GM18870 (cell line): ENCODE data around the gene HIVEP3.

ENCODE experiments used
- ATAC-seq: cut with Tn5 transposase; IDR thresholded peaks from one replicate; pipeline ENCODE4 v1.9.1; 2021; ENCODE audit warnings: moderate library complexity; ENCODE audit not compliant: unreplicated experiment

Gene HIVEP3

DNA sequence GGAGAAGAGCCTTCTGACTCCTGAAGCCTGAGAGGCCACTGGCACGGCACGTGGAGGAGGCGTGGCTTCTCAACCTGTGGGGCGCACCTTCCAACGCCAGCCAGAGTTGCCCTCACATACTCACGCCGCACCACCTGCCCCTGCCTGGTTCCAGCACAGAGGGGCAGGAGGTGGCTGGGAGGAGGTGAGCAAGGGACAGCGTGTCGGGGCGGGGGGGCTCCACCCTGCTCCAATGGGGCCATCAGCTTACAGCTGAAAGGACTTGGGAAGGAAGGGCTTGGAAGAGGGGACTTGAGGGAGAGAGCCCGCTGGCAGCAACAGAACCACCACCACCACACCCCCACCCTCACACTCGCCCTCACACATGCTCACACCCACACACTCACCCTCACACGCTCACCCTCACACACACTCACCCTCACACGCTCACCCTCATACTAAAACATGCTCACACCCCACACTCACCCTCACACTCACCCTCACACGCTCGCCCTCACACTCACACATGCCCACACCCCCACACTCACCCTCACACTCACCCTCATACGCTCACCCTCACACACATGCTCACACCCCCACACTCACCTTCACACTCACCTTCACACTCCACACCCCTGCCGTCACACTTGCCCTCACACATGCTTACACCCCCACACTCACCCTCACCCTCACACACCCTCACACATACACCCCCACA, 392.7 kb downstream of the HIVEP3 start:
- ATAC-seq, result no peak

DNA sequence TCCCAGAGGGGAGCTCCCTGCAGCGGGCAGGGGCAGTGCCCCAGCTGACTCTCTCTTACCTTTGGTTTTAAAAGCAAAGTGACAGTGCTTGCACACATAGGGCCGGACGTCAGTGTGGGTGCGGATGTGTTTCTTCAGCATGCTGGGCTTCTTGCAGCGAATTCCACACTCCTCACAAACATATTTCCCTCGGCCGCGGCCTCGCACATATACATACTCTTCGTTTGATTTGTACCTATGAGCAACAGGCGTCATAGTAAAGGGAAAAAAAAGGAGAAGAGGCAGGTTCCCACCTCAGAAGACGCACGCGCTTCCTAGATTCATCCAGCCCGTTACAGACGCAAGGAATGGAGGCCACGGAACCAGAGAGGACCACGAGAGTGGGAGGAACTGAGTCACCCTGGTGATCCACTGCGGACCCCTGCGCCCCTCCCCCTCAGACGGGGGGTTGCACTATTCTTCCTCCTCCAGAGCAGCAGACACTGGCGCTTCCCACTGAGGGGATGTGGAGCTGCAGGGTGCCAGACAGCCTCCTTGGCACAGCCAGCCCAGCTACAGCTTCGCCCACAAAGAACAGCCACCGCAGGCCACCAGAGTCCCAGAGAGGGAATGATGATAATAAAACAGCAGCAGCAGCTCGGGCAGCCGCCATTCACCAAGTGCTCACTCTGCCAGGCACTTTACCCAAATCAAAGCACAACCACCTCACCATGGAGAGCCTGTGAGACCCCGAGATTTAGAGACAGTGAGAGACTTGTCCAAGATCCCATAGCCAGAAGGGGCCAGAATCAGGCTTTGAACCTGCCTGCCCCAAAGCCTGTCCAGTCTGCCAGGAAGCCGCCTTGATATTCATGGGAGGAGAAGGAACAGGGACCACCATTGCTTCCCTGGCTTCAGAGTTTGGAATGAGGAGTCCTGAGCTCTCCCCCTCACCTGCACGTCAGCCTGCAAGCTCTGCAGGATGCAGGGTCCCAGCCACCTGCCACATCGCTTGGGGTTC, 393.7 kb downstream of the HIVEP3 start:
- ATAC-seq, result no peak

DNA sequence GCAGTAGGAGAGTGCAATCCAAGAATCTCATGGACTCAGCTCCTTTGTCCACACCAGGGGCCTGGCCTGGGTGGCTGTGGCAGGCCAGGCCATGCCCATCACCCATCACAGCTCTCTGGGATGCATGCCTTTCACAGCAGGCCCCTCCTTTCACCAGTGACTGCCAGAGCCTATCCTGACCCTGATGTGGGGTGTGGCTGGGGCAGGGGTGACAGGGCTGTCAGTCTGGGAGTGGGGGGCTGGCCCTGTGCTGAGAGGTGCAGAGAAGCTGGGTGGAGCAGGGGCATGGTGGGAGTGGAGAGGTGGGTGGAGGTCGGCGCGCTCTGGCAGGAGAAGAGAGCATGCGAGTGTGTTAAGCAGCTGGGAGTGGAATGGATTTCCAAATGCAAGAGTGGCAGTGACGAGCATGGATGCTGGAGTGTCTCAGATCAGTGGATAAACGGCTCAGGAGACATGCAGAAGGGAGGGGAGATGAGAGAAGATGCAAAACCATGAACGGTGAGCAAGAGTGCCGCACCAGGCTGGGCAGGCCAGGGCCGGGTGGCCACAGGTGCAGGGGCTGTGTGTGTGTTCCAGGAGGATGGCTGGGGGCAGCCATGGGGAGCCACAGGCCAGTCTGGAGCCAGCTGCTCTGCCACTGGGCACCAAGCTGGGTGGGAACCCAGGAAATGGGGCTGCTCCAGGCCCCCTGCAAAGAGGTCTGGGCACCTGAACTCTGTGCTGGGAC, 394.6 kb downstream of the HIVEP3 start:
- no peak for ATAC-seq

DNA sequence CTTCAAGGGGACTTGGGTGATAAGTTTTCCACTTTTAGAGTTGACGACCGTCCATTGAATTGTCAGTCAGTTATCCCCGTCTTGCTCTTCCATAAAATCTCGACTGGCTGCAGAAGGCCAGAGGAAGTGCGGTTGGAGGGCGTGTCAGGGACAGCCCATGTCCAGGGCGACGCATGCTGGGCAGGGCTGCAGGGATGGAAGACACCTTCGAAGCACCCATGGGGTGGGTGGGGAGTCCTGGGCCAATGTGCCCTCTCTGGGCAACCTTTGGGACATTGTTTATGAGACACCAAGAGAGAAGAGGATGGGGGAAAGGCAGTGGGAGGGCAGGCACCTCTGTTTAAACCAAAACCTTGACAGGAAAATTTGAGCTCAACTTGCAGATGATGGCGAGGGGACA, 395.7 kb downstream of the HIVEP3 start:
- ATAC-seq, result no peak

DNA sequence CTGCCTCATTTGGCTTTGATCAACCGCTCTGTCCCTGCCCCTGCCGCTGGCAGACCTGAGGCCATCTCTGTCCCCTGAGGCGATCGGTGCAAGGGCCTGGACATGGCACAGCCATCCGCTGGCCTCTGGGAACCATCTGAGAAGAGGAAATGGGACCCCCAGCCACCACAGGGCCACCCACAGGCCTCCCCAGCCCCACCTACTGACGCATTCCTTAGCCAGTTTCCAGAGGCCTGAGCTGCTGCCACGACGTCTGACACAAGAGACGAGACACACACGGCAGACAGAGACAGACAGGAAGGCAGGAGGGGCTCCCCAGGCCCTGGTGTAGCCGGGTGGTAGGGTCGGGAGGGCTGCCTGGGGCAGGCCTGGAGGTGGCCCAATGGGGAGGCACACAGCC, 397.0 kb downstream of the HIVEP3 start:
- no peak for ATAC-seq

DNA sequence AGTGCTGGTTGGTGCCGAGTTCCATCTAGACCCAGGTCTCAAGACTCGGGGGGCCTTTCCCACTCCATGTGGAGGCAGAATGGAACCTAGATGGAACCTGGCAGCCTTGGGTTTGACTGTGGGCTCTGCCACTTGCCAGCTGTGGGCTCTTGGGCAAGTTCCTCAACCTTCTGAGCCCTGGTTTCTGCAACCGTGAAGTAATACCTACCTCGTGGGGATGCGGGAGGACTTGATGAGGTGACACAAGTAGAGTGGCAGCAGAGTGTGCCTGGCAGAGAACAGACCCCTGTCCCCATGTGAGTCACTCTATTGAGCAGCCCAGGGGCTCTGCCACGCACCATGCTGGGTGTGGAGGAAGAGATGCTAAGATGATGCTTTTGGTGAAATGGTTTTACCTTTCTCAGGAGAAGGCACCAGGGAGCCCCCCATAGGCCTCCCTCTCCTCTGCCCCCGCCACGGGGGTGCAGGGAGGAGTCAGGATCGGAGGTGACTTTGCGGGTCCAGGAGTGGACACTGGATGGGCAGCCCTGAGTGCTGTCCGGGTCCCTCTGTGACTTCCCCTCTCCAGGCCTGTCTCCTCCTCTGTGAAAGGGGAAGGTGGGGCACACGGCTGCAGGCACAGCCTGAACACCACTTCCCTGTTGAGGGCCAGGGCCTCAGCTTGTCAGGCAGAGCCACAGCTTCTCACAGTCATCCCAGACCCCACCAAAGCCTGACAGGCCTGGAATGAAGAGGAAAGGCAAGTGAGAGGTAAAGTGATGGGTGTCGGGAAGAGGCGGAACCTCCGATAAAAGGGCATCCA, 397.6 kb downstream of the HIVEP3 start:
- no peak for ATAC-seq

DNA sequence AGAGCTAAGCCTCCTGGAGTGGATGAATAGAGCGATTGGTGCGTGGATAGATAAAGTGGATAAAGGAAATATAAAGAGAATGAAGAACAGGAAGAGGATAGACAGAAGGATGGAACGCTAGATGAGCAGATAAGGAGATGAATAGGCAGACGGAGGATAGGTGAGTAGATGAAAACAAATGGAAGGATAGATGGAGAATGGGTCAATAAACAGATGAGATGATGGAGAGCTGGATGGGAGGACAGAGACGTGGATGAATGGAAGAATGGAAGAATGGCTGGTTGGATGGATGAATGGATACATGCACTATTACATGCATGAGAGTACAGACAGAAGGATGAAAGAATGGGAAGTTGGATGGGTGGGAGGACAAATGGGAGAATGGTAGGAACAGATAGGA, 399.1 kb downstream of the HIVEP3 start:
- no peak for ATAC-seq

DNA sequence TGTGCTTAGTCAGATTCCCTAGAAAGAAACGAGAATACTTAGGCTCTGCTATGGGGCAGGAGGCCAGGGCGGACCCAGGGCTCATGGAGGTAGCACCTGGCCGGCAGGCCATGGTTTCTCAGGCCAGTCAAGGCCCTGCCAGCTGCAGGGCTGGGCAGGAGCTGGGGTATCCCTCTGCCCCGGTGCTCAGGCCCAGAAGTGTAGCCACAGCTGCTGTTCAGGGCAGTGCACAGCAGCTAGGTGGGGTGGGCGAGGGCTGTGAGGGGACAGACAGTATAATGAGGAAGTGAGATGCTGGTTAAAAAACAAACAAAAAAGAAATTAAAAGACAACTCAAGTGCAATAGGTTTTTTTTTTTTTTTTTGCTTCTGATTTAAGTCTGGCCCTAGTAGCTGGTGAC, 400.3 kb downstream of the HIVEP3 start:
- ATAC-seq, result no peak

DNA sequence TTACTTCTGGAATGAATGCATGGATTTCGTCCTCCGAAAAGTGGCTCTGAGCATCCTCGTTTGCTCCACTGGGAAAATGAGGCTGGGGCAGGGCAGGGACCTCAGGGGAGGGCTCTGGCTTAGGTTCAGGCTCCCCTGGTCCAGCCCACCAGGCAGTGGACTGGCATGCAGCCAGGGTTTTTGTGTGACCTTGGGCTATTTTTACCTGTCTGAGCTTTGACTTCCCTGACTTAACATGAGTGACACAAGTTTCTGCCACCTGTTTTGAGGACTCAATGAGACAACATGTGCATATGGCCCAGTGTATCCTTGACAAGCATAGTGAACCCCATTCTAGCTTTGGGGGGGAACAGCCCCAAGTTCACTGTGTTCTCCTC, 401.7 kb downstream of the HIVEP3 start:
- ATAC-seq, result no peak

DNA sequence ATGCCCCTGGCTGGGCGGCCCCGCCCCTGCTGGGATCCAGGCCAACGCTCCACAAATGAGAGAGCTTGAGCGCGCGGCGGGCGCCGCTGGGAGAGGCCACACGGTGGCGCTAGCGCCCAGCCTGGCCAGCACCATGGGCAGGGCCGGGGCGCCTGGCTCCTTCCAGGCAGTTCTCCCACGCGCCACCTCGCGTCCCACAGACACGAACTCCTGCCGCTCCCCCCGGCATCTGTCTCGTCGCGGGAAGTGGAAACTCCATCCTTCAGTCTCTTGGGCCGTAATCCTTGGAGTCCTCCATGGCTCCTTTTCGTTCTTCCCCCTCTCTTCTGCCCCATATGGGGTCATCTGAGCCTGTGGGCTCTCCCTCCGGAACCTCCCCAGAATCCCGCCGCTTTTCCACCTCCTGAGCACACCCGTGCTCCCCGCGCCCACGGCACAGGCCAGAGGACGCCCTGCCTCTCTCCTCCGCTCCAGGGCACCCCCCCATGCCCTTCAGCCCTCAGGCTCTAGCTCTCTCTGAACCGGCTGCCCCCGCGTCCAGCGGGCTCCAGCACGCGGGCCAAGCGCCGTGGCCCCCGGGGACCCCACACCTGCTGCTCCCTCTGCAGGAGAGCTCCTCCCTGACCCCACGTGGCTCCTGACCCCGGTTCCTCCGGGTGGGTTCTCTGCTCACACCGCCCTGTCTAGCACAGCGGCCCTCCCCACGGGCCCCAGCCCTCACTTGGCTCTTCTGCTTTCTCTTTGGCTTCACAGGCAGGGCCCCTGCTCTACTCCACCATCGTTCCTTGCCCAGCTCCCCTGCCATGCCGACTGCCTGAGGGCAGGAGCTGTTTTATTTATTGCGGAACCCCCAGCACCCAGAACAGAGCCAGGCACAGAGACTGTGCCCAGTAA, 402.3 kb downstream of the HIVEP3 start:
- no peak for ATAC-seq

DNA sequence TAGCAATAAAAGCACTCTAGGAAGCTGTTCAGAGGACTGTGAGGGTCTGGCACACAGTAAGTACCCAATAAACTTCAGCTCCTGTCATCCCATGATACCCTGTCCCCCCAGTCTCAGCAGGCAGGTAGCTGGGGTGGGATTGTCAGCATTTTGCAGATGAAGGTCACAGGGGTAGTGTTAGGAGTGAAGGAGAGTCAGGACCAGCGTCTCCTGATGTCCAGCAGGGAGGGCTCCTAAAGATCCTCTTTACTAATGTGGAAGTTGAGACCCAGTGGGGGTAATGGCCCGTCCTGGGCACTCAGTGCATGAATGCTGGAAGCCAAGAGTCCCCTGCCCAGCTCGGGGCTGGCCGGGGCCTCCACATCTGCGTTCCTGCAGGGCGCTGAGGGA, 402.9 kb downstream of the HIVEP3 start:
- no peak for ATAC-seq

DNA sequence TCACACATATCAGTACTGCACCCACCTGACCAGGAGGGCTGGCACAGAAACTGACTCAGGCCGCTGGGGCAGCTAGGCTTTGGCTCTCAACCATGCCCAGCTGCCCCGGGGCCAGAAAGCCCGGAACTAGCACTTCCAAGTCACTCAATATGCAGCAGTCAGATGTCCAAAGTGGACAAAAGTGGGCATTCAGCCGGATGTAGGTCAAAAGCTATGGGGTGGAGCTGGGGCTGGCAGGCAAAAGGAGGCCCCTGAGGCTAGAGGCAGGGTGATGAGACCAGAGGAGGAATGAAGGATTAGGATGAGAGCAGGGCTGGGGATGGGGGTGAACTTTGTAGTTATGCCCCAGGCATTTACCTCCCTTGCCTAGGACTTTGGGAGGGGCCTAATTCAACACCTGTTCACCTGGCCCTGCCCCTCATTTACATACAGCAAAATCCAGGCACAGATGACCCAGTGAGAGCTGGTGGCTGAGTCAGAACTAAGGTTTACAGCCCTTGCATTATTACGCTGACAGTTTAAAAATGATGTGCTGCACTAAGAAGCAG, 403.5 kb downstream of the HIVEP3 start:
- no peak for ATAC-seq

DNA sequence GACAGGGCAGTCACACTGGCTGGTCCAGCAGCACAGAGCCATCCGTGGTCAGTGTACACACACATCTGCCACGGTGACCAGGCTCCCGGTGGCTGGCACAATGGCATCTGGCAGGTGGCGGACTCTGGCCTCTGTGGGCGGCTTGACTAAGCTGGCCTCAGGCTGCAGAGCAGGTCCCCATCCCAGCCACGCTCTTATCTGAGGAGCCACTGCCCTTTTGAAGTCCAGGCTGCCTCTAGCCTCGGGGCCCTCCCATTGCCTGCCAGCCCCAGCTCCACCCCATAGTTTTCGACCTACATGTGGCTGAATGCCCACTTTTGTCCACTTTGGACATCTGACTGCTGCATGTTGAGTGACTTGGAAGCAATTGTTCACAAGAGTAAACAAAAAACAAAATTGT, 404.3 kb downstream of the HIVEP3 start:
- ATAC-seq, result no peak

DNA sequence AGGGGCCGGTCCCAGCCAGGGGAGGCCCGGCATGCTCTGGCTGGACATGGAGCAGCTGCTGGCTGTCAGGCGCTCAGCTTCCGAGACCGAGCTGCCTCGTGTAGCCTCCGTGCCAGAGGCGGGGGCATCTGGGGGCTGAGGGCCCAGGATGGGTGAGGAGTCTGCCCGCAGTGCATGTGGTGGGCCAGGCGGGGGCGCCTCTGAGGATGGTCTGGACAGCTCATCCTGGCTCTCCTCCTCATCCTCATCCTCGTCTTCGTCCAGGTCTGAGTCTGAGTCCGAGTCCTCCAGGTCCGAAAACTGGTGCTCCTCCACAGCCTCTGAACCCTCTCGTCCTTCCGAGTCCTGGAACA, 405.4 kb downstream of the HIVEP3 start:
- ATAC-seq, result no peak

DNA sequence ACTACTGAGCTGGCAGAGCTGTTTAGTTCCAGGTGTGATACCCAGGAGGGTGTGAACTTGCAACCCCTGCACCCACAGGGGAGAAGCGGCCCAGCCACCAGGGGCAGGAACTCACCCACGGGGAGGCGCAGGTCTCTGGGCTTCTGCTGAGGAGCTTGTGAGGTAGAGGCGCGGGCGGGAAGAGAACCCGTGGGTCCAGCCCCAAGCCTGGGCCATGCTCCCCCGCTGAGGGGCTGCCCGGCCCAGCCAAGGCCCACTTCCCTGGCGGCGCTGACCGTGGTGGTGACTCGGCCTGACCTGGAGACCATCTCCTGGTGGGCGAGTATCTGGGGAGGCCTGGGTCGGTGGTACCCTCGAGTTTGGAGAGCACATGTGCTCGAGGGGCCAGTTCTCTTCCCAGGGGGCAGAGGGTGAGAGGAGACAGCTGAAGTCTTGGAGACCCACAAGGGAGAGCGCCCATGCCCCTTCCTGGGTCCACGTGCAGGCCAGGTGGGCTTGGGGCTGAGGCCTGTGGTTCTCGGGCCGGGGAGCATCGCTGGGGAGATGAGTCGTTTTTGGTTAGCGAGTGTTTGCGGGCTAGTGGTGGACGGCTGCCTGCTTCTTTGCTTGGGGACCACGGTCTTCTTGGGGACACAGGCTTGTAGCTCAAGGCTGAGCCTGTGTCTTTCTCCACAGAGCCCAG, 405.9 kb downstream of the HIVEP3 start:
- no peak for ATAC-seq

DNA sequence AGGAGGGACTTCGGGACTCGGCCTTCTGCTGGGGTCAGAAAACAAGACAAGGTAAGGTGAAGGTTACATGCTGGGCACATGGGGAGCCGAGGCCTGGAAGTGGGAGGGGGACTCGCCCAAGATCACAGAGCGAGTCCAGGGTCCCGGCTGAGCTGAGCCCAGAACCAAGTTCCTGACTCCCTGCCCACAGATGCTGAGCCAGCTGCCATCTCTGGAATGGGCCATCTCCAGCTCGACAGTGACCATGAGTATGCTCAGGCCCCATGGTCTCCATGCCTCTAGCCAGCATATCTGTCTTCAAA, 407.5 kb downstream of the HIVEP3 start:
- no peak for ATAC-seq

DNA sequence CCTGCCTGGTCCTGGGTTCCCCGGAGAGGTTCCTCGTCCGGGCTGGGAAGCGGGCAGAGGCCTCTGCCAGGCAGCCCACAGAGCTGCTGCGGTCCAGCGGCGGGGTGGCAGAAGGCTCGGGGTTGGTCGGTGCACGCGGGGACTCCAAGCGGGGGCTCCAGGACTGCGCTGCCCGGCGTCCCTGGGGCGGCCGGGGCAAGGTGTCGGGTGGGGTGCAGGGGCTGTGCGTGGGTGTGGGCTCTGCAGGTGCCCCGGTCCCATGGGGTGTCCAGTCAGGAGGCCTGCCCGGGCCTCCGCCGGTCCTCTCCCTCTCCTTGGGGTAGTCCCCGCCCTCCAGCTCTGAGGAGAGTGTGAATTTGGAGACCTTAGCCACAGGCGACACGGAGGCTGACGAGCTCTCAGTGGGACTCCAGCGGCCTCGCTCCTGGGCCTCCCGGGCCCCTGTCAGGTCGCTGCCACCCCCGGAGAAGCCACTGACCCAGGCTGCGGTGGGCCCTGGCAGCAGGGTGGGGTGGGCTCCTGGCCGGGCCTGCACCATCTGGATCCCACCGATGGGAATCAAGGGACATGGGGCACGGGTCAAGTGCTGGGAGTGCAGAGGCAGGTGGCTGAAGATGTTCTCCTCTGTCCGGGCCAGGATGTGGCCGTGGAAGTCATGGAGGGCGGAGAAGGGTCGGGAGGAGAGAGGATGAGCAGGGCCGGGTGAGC, 408.0 kb downstream of the HIVEP3 start:
- ATAC-seq, result no peak

DNA sequence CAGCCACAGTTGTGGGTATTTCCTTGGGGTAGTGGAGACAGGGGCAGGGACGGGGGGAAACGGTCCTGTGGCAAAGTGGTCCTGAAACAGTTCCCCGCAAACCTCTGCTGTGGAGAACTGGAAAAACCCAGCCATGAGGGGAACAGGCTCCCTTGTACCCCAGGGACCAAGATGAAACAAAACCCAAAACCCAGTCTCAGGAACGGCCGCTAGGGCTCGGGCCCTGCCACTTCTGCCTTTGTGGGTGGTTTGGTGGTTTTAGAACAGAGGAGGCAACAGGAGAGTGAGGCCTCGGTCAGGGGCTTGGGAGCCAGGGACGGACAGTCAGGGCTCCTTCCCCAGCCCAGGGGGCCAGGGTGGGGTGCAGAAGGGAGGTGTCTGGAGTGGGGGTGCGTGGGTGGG, 409.5 kb downstream of the HIVEP3 start:
- no peak for ATAC-seq

DNA sequence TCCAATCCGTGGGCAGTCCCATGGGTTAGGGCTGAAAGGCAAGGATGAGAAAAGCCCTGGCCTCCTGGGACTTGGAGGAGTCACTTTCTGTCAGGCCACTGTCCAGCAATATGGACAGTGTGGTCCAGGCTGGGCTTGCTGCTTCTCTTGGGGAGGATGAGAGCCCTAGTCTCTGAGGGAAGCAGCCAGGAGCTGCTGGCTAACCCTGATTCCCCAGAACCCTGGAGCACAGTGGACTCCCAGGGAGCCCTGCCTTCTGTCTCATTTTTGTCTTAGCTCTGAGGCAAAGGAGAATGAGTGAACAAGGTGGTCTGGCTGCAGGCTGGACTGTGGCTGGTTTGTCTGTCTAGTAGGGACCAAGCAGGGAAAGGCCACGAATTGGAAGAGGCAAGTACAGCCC, 410.4 kb downstream of the HIVEP3 start:
- no peak for ATAC-seq
